ENCODE data around the gene MORN1. TPM values are rescaled to one million over a fixed set of nuclear protein-coding genes. Genes with fewer than 3 reads are reported as not detected.

The MORN1 gene
- total and polyA plus RNA-seq, 4 donors: 5.2 to 23.9 (median 13.9) TPM

DNA sequence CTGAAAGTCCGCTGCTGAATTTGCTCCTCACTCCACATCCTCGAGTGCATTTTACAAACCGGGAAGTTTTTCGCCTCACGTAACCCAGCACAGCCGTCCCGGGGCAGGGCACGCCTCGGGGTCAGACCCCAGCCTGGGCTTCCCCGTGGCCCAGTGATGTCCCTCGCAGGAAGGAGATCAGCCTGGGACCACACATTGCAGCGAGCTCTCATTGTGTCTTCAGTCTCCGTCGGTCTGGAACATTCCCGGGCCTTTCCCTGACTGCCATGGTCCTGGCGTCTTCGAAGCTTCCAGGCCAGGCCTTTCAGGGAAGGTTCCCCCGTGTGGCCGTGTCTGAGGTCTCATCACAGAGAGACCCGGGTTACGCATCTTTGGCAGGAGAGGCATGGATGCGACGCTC lies 43.5 kb downstream of the MORN1 start:
- TF ChIP-seq, protein P1, sequence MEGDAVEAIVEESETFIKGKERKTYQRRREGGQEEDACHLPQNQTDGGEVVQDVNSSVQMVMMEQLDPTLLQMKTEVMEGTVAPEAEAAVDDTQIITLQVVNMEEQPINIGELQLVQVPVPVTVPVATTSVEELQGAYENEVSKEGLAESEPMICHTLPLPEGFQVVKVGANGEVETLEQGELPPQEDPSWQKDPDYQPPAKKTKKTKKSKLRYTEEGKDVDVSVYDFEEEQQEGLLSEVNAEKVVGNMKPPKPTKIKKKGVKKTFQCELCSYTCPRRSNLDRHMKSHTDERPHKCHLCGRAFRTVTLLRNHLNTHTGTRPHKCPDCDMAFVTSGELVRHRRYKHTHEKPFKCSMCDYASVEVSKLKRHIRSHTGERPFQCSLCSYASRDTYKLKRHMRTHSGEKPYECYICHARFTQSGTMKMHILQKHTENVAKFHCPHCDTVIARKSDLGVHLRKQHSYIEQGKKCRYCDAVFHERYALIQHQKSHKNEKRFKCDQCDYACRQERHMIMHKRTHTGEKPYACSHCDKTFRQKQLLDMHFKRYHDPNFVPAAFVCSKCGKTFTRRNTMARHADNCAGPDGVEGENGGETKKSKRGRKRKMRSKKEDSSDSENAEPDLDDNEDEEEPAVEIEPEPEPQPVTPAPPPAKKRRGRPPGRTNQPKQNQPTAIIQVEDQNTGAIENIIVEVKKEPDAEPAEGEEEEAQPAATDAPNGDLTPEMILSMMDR (IDR thresholded peaks at IDR 0.05; ENCODE audit: control extremely low read depth, extremely low read depth): no peak
- peaks cover 0 to 4% (median 0%) of the 10 kb centered on the region in 5 donors for H3K4me1 ChIP-seq (ENCODE audit: control insufficient read depth in 5 of 5, insufficient read depth in 5 of 5, low read length in 5 of 5)
- WGBS, 2 donors: 74 to 88% methylated on average over 23 of the region's 23 CpGs
- no peaks in the 10 kb centered on the region for H3K27me3 ChIP-seq (ENCODE audit: control insufficient read depth in 3 of 3, insufficient read depth in 3 of 3, low read length in 2 of 3)
- H3K9me3 ChIP-seq (ENCODE audit: control insufficient read depth in 4 of 4, insufficient read depth in 3 of 4, low read length in 3 of 4): peaks cover 0 to 5% (median 0%) of the 10 kb centered on the region in 4 donors
- no peak overlapping the region for H3K27ac ChIP-seq (ENCODE audit: low read depth in 1 of 2, low read length in 1 of 2)
- DNase-seq: no peak
- ATAC-seq (ENCODE audit: insufficient read depth, low FRiP score): no peak
- H3K9ac ChIP-seq (ENCODE audit: insufficient read depth in 1 of 2, low read length in 2 of 2): no peak overlapping the region
- H3K4me3 ChIP-seq: no peak overlapping the region
- H3K36me3 ChIP-seq (ENCODE audit: control insufficient read depth in 4 of 4, insufficient read depth in 4 of 4, low read length in 4 of 4): no peaks in the 10 kb centered on the region

- H3K9me3 ChIP-seq (ENCODE audit: control insufficient read depth in 4 of 4, insufficient read depth in 3 of 4, low read length in 3 of 4): peaks cover 0 to 5% (median 0%) of the 10 kb centered on the region in 4 donors
- TF ChIP-seq, protein P1 (IDR thresholded peaks at IDR 0.05; ENCODE audit: control extremely low read depth, extremely low read depth): no peak
- ATAC-seq (ENCODE audit: insufficient read depth, low FRiP score): no peak
- no peak overlapping the region for H3K4me3 ChIP-seq
- no peaks in the 10 kb centered on the region for H3K27me3 ChIP-seq (ENCODE audit: control insufficient read depth in 3 of 3, insufficient read depth in 3 of 3, low read length in 2 of 3)
- 80 to 89% methylated on average over 13 of the region's 13 CpGs for WGBS, 2 donors
- DNase-seq: no peak
- H3K9ac ChIP-seq (ENCODE audit: insufficient read depth in 1 of 2, low read length in 2 of 2): no peak overlapping the region
- H3K27ac ChIP-seq (ENCODE audit: low read depth in 1 of 2, low read length in 1 of 2): no peak overlapping the region
- H3K36me3 ChIP-seq (ENCODE audit: control insufficient read depth in 4 of 4, insufficient read depth in 4 of 4, low read length in 4 of 4): no peaks in the 10 kb centered on the region
- H3K4me1 ChIP-seq (ENCODE audit: control insufficient read depth in 5 of 5, insufficient read depth in 5 of 5, low read length in 5 of 5): peaks cover 0 to 4% (median 0%) of the 10 kb centered on the region in 5 donors
Observed at GRCh38 chr1:2347409-2347785, 44.0 kb downstream of the MORN1 start.

- ATAC-seq (ENCODE audit: insufficient read depth, low FRiP score) (no peak), DNase-seq (no peak)
- TF ChIP-seq, protein P1 (IDR thresholded peaks at IDR 0.05; ENCODE audit: control extremely low read depth, extremely low read depth): no peak
- Histone ChIP-seq H3K36me3 (ENCODE audit: control insufficient read depth in 4 of 4, insufficient read depth in 4 of 4, low read length in 4 of 4) (no peaks in the 10 kb centered on the region), H3K9ac (ENCODE audit: insufficient read depth in 1 of 2, low read length in 2 of 2) (no peak overlapping the region), H3K9me3 (ENCODE audit: control insufficient read depth in 4 of 4, insufficient read depth in 3 of 4, low read length in 3 of 4) (peaks cover 0 to 5% (median 0%) of the 10 kb centered on the region in 4 donors), H3K27me3 (ENCODE audit: control insufficient read depth in 3 of 3, insufficient read depth in 3 of 3, low read length in 2 of 3) (no peaks in the 10 kb centered on the region), H3K4me3 (no peak overlapping the region), H3K27ac (ENCODE audit: low read depth in 1 of 2, low read length in 1 of 2) (no peak overlapping the region), H3K4me1 (ENCODE audit: control insufficient read depth in 5 of 5, insufficient read depth in 5 of 5, low read length in 5 of 5) (peaks cover 0 to 4% (median 0%) of the 10 kb centered on the region in 5 donors)
- WGBS, 2 donors: 83 to 92% methylated on average over 17 of the region's 17 CpGs
Observed at GRCh38 chr1:2346691-2347408, 44.5 kb downstream of the MORN1 start.
